HL-60 (cell line): ENCODE results near the gene KCMF1.

Experiments used
- GABPA ChIP-seq: IDR thresholded peaks from 2 replicates; pipeline ENCODE4 v1.6.1; 2012; ENCODE audit warnings: low read depth
- POLR2AphosphoS5 ChIP-seq: IDR thresholded peaks from 2 replicates; pipeline ENCODE4 v1.6.1; 2012; ENCODE audit warnings: low read depth
- REST ChIP-seq: IDR thresholded peaks from 2 replicates; pipeline ENCODE4 v1.6.1; 2012; ENCODE audit warnings: low read depth; ENCODE audit not compliant: insufficient replicate concordance
- SPI1 ChIP-seq: IDR thresholded peaks from 2 replicates; pipeline ENCODE4 v1.6.1; 2012; ENCODE audit warnings: low read depth, mild to moderate bottlenecking, borderline replicate concordance
- TF ChIP-seq, protein P1 (sequence below): IDR thresholded peaks from one replicate; pipeline ENCODE4 v1.5.1; 2011; ENCODE audit warnings: low read length, control low read depth, inconsistent platforms; ENCODE audit not compliant: insufficient read depth

GRCh38 chr2:84956334-84957297, 14.3 kb upstream of the KCMF1 start:
- TF ChIP-seq, protein P1, sequence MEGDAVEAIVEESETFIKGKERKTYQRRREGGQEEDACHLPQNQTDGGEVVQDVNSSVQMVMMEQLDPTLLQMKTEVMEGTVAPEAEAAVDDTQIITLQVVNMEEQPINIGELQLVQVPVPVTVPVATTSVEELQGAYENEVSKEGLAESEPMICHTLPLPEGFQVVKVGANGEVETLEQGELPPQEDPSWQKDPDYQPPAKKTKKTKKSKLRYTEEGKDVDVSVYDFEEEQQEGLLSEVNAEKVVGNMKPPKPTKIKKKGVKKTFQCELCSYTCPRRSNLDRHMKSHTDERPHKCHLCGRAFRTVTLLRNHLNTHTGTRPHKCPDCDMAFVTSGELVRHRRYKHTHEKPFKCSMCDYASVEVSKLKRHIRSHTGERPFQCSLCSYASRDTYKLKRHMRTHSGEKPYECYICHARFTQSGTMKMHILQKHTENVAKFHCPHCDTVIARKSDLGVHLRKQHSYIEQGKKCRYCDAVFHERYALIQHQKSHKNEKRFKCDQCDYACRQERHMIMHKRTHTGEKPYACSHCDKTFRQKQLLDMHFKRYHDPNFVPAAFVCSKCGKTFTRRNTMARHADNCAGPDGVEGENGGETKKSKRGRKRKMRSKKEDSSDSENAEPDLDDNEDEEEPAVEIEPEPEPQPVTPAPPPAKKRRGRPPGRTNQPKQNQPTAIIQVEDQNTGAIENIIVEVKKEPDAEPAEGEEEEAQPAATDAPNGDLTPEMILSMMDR: no peak
- TF ChIP-seq REST: no peak
- no peak for TF ChIP-seq POLR2AphosphoS5
- TF ChIP-seq GABPA: no peak
- TF ChIP-seq SPI1: no peak
